SK-N-MC (cell line): ENCODE measurements around the gene TEX11.
"Not testable (repeated sequence)": the region's sequence is repeated elsewhere in the genome, so short reads cannot be mapped to it uniquely, and the experiment has no call there.

Experiments
- DNase-seq: peaks from one replicate; pipeline ENCODE4 v3.0.0-alpha.2; 2011; ENCODE audit warnings: low read depth, low spot score
- H3K27ac ChIP-seq: fragments of 200-600 bp; sonication (generic); 2 replicates; pipeline ENCODE4 v1.5.1; 2016; ENCODE audit warnings: mixed run types
- H3K36me3 ChIP-seq: fragments of 200-600 bp; sonication (generic); 2 replicates; pipeline ENCODE4 v1.6.1; 2017; ENCODE audit warnings: antibody characterized with exemption, low read length, mixed read lengths; ENCODE audit not compliant: insufficient read depth
- H3K4me3 ChIP-seq: fragments of 200-600 bp; sonication (generic); 2 replicates; pipeline ENCODE4 v1.5.1; 2016
- H3K9ac ChIP-seq: fragments of 200-600 bp; sonication (generic); 2 replicates; pipeline ENCODE4 v1.8.0; 2017; ENCODE audit warnings: mixed run types, mixed read lengths; ENCODE audit not compliant: insufficient read length
- H3K9me3 ChIP-seq: fragments of 200-600 bp; sonication (generic); 2 replicates; pipeline ENCODE4 v1.6.1; 2017; ENCODE audit warnings: low read depth, mild to moderate bottlenecking, antibody characterized with exemption, low read length, moderate library complexity, mixed read lengths
- EZH2 ChIP-seq: fragments of 200-600 bp; sonication (generic); IDR thresholded peaks from one replicate; pipeline ENCODE4 v1.6.1; 2017; ENCODE audit warnings: antibody characterized with exemption
- FOXP2 ChIP-seq: optimal IDR thresholded peaks from 2 replicates; pipeline ENCODE3; 2011; ENCODE audit warnings: mild to moderate bottlenecking, moderate library complexity; ENCODE audit not compliant: insufficient read depth; ENCODE audit errors: extremely low read length, control extremely low read depth
- POLR2AphosphoS5 ChIP-seq: IDR thresholded peaks from 2 replicates; pipeline ENCODE4 v1.6.1; 2012; ENCODE audit warnings: mild to moderate bottlenecking, low read depth, low read length, borderline replicate concordance

TEX11 gene

DNA sequence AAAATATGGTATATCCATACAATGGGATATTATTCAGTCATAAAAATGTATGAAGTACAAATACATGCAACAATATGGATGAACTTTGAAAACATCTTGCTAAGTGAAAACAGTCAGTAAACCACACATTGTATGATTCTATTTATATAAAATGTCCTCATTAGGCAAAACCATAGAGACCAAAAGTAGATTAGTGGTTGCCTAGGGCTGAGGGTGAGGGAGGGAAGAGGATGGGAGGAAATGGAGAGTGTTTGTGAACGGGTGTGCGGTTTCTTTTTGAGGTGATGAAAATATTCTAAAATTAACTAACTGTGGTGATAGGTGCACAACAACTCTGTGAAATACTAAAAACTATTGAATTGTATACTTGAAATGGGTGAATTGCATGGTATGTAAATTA, 29.6 kb downstream of the TEX11 start:
- Histone ChIP-seq H3K4me3 (no peak overlapping the region), H3K9ac (no peak overlapping the region), H3K27ac (no peak overlapping the region), H3K9me3 (no peaks in the 10 kb centered on the region), H3K36me3 (no peaks in the 10 kb centered on the region)
- DNase-seq, result no peak
- TF ChIP-seq POLR2AphosphoS5 (no peak), EZH2 (no peak), FOXP2 (no peak)

DNA sequence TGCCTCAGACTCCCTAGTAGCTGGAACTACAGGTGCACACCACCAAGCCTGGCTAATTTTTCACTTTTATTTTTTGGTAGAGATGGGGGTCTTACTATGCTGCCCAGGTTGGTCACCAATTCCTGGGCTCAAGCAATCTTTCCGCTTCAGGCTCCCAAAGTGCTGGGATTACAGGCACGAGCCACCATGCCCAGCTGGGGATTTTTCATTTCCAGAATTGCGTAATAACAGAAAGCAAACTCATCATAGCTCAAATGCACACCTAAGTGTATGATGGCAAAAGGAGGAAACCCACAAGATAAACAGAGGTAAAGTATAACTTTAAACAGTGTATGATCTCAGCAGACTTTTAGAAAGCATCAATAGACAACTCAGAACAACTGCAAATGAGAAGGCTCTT, 56.2 kb downstream of the TEX11 start:
- Histone ChIP-seq H3K9me3 (no peaks in the 10 kb centered on the region), H3K4me3 (no peak overlapping the region), H3K27ac (no peak overlapping the region), H3K36me3 (no peaks in the 10 kb centered on the region), H3K9ac (no peak overlapping the region)
- TF ChIP-seq EZH2 (no peak), POLR2AphosphoS5 (no peak), FOXP2 (no peak)
- no peak for DNase-seq

DNA sequence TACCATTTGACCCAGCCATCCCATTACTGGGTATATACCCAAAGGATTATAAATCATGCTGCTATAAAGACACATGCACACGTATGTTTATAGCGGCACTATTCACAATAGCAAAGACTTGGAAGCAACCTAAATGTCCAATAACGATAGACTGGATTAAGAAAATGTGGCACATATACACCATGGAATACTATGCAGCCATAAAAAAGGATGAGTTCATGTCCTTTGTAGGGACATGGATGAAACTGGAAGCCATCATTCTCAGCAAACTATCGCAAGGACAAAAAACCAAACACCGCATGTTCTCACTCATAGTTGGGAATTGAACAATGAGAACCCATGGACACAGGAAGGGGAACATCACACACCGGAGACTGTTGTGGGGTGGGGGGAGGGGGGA, 64.4 kb downstream of the TEX11 start:
- not testable (repeated sequence) for H3K9me3 ChIP-seq, H3K36me3 ChIP-seq, H3K27ac ChIP-seq, DNase-seq, H3K4me3 ChIP-seq, H3K9ac ChIP-seq

DNA sequence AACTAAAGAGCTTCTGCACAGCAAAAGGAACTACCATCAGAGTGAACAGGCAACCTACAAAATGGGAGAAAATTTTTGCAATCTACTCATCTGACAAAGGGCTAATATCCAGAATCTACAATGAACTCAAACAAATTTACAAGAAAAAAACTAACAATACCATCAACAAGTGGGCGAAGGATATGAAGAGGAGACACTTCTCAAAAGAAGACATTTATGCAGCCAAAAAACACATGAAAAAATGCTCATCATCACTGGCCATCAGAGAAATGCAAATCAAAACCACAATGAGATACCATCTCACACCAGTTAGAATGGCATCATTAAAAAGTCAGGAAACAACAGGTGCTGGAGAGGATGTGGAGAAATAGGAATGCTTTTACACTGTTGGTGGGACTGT, 64.9 kb downstream of the TEX11 start:
- not testable (repeated sequence) for H3K9ac ChIP-seq, H3K9me3 ChIP-seq, H3K36me3 ChIP-seq, H3K27ac ChIP-seq, DNase-seq, H3K4me3 ChIP-seq

- Histone ChIP-seq H3K9ac (no peak overlapping the region), H3K9me3 (no peaks in the 10 kb centered on the region), H3K27ac (no peak overlapping the region), H3K4me3 (no peak overlapping the region), H3K36me3 (no peaks in the 10 kb centered on the region)
- TF ChIP-seq POLR2AphosphoS5 (no peak), EZH2 (no peak), FOXP2 (no peak)
- DNase-seq, result no peak
Observed at GRCh38 chrX:70834589-70834988, 73.9 kb downstream of the TEX11 start.

- H3K27ac ChIP-seq, result no peak overlapping the region
- DNase-seq, result no peak
Observed at GRCh38 chrX:70826715-70827114, 81.8 kb downstream of the TEX11 start.

GRCh38 chrX:70825366-70825765, 83.1 kb downstream of the TEX11 start:
- Histone ChIP-seq H3K4me3 (no peak overlapping the region), H3K9ac (no peak overlapping the region), H3K27ac (no peak overlapping the region), H3K36me3 (no peaks in the 10 kb centered on the region), H3K9me3 (no peaks in the 10 kb centered on the region)
- TF ChIP-seq EZH2 (no peak), FOXP2 (no peak), POLR2AphosphoS5 (no peak)
- DNase-seq, result no peak

More at GRCh38 chrX:70826715-70827114, 81.8 kb downstream of the TEX11 start:
- Histone ChIP-seq H3K36me3 (no peaks in the 10 kb centered on the region), H3K4me3 (no peak overlapping the region), H3K9me3 (no peaks in the 10 kb centered on the region), H3K9ac (no peak overlapping the region)
- TF ChIP-seq EZH2, result no peak
- TF ChIP-seq POLR2AphosphoS5, result no peak
- TF ChIP-seq FOXP2, result no peak

- Histone ChIP-seq H3K36me3 (no peaks in the 10 kb centered on the region), H3K9ac (no peak overlapping the region), H3K4me3 (no peak overlapping the region), H3K9me3 (no peaks in the 10 kb centered on the region), H3K27ac (no peak overlapping the region)
- TF ChIP-seq POLR2AphosphoS5 (no peak), EZH2 (no peak), FOXP2 (no peak)
- DNase-seq, result no peak
Observed at GRCh38 chrX:70808942-70809940, 99.3 kb downstream of the TEX11 start.

DNA sequence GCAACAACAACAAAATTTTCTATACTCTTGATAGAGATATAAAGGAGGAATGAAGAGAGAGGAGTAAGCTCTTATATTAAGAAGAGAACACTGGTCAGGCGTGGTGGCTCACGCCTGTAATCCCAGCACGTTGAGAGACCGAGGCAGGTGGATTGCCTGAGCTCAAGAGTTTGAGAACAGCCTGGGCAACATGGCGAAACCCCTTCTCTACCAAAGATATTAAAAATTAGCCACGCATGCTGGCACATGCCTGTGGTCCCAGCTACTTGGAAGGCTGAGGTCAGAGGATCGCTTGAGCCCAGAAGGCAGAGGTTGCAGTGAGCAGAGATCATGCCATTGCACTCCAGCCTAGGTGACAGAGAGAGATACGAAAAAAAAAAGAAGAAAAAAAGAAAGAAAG, 102.4 kb downstream of the TEX11 start:
- H3K9ac ChIP-seq, result no peak overlapping the region
- DNase-seq, result no peak
- no peaks in the 10 kb centered on the region for H3K9me3 ChIP-seq
- no peak overlapping the region for H3K4me3 ChIP-seq
- no peak overlapping the region for H3K27ac ChIP-seq
- TF ChIP-seq EZH2 (no peak), POLR2AphosphoS5 (no peak), FOXP2 (no peak)
- no peaks in the 10 kb centered on the region for H3K36me3 ChIP-seq

GRCh38 chrX:70796742-70797141, 111.8 kb downstream of the TEX11 start:
- not testable (repeated sequence) for H3K9me3 ChIP-seq, H3K4me3 ChIP-seq, H3K36me3 ChIP-seq, H3K27ac ChIP-seq, DNase-seq, H3K9ac ChIP-seq
